Calu3 (cell line): ENCODE measurements around the gene FNDC3B. TPM values are rescaled to one million over a fixed set of nuclear protein-coding genes. Genes with fewer than 3 reads are reported as not detected.

ENCODE experiments used
- BruUV-seq: library from RNA; stranded (reverse); fragments of 400-500 nt; replicated peaks from 2 replicates; lab custom pipeline; 2021; lab: Mats Ljungman, UMichigan
- CTCF ChIA-PET: fragments of 300-600 bp; sonication (Branson Sonifier 250); formaldehyde crosslinking; loops from one replicate; lab custom pipeline; 2022; ENCODE audit warnings: antibody characterized with exemption; lab: Charles Lee
- DNase-seq: peaks from one replicate; pipeline ENCODE4 v3.0.0; 2022
- H3K27ac Mint-ChIP-seq: one replicate; pipeline ENCODE4 v1.8.0; 2022; ENCODE audit warnings: mixed read lengths; ENCODE audit not compliant: unreplicated experiment
- H3K27me3 Mint-ChIP-seq: one replicate; pipeline ENCODE4 v1.8.0; 2022; ENCODE audit warnings: mixed read lengths; ENCODE audit not compliant: unreplicated experiment
- H3K36me3 Mint-ChIP-seq: one replicate; pipeline ENCODE4 v1.8.0; 2022; ENCODE audit warnings: mild to moderate bottlenecking, moderate library complexity, mixed read lengths; ENCODE audit not compliant: insufficient read depth, unreplicated experiment
- H3K4me1 Mint-ChIP-seq: one replicate; pipeline ENCODE4 v1.8.0; 2022; ENCODE audit warnings: mild to moderate bottlenecking, low read depth, mixed read lengths; ENCODE audit not compliant: unreplicated experiment
- H3K4me3 Mint-ChIP-seq: one replicate; pipeline ENCODE4 v1.8.0; 2022; ENCODE audit warnings: mild to moderate bottlenecking, low read depth, moderate library complexity, mixed read lengths; ENCODE audit not compliant: unreplicated experiment
- H3K9me3 Mint-ChIP-seq: one replicate; pipeline ENCODE4 v1.8.0; 2022; ENCODE audit warnings: low read depth, mixed read lengths; ENCODE audit not compliant: unreplicated experiment
- CTCF ChIP-seq: fragments of 200-600 bp; IDR thresholded peaks from one replicate; pipeline ENCODE4 v1.8.0; 2022; ENCODE audit warnings: antibody characterized with exemption; ENCODE audit not compliant: unreplicated experiment
- intact Hi-C: fragments of 100-400 bp; cut with micrococcal nuclease; formaldehyde crosslinking; loops from one replicate; pipeline ENCODE4 v1.10.0; 2022; ENCODE audit not compliant: unreplicated experiment
- total RNA-seq: library from RNA; stranded (reverse); gene quantifications from 2 replicates; pipeline ENCODE4 v1.2.3, GENCODE V29; 2022

FNDC3B gene
- total RNA-seq, 1 experiment from 2014 or later = 453 TPM

GRCh38 chr3:172296248-172296974 lies 257.0 kb downstream of the FNDC3B start:
- CTCF ChIA-PET = interaction anchor here (0.8 kb wide), 1 partner anchor 139 kb away, joined by 3 read pairs; no protein-coding TSS in a partner anchor
- no peak for TF ChIP-seq CTCF
- no TSS peak for BruUV-seq
- DNase-seq = no peak
- Mint-ChIP-seq H3K27me3 (no peaks in the 10 kb centered on the region), H3K4me1 (peaks cover 26% of the 10 kb centered on the region), H3K27ac (peak overlapping the region; percentile 20), H3K9me3 (no peaks in the 10 kb centered on the region), H3K36me3 (peaks cover 85% of the 10 kb centered on the region), H3K4me3 (no peak overlapping the region)
- intact Hi-C loops = no loop called here

GRCh38 chr3:172296975-172297332 lies 257.6 kb downstream of the FNDC3B start:
- CTCF ChIA-PET = interaction anchor here (0.8 kb wide), 1 partner anchor 140 kb away, joined by 3 read pairs; no protein-coding TSS in a partner anchor

GRCh38 chr3:172298247-172298646 lies 258.9 kb downstream of the FNDC3B start:
- no peak for DNase-seq
- Mint-ChIP-seq H3K9me3 (no peaks in the 10 kb centered on the region), H3K4me1 (peaks cover 27% of the 10 kb centered on the region), H3K27ac (peak overlapping the region; percentile 40), H3K4me3 (no peak overlapping the region), H3K27me3 (no peaks in the 10 kb centered on the region), H3K36me3 (peaks cover 86% of the 10 kb centered on the region)
- CTCF ChIA-PET = interaction anchor here (0.7 to 1.0 kb wide), 2 partner anchors 31 to 37 kb away, joined by 3 read pairs; no protein-coding TSS in a partner anchor
- BruUV-seq = no TSS peak
- intact Hi-C loops = no loop called here
- no peak for TF ChIP-seq CTCF

More at GRCh38 chr3:172296975-172297332, 257.6 kb downstream of the FNDC3B start:
- DNase-seq = no peak
- intact Hi-C loops = no loop called here
- TF ChIP-seq CTCF = no peak
- Mint-ChIP-seq H3K9me3 (no peaks in the 10 kb centered on the region), H3K4me1 (peaks cover 26% of the 10 kb centered on the region), H3K27ac (no peak overlapping the region), H3K4me3 (no peak overlapping the region), H3K27me3 (no peaks in the 10 kb centered on the region), H3K36me3 (peaks cover 86% of the 10 kb centered on the region)
- no TSS peak for BruUV-seq

DNA sequence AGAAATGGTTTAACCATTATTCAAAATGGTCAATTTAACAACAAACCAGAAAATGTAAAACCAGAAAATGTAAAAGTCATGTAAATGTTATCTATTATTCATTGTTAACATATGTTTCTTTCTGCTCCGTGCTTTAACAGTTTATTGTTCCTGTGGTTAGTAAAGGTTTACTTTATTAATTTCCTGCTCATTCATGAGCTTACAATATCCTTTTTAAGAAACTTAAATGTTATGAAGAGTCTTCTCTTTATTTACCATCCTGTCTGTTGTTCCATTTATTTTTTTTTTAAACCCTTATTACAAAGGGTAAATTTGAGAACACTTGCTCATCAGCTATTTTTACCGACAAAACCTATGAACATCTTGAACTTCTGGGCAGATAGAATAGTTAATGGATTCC lies 260.8 kb downstream of the FNDC3B start:
- Mint-ChIP-seq H3K27ac (no peak overlapping the region), H3K27me3 (no peaks in the 10 kb centered on the region), H3K4me3 (no peak overlapping the region), H3K9me3 (no peaks in the 10 kb centered on the region), H3K36me3 (peaks cover 87% of the 10 kb centered on the region), H3K4me1 (peaks cover 29% of the 10 kb centered on the region)
- intact Hi-C loops = no loop called here
- no TSS peak for BruUV-seq
- DNase-seq = no peak
- no peak for TF ChIP-seq CTCF
- CTCF ChIA-PET = interaction anchor here (1.3 kb wide), 1 partner anchor 15 kb away, joined by 4 read pairs; no protein-coding TSS in a partner anchor
